Measurements from ENCODE around the gene PDP2.

PDP2 gene

GRCh38 chr16:66858740-66859396 lies 21.4 kb upstream of the PDP2 start:
- Histone ChIP-seq H3K4ac (ENCODE audit: low read depth, low read length) (no peak overlapping the region), H3K36me3 (ENCODE audit: control insufficient read depth in 1 of 2, insufficient read depth in 2 of 2, low read length in 2 of 2) (no peaks in the 10 kb centered on the region), H4K12ac (ENCODE audit: low read depth, low read length) (no peak overlapping the region), H3K4me3 (ENCODE audit: low read depth, low read length) (no peak overlapping the region), H4K91ac (ENCODE audit: low read depth, low read length) (no peak overlapping the region), H4K8ac (ENCODE audit: low read depth, low read length) (no peak overlapping the region), H3K23ac (ENCODE audit: low read length) (no peak overlapping the region), H3K27ac (ENCODE audit: low read depth, low read length) (no peak overlapping the region), H2AFZ (ENCODE audit: insufficient read depth, low read length, poor library complexity) (no peak overlapping the region), H3K79me2 (ENCODE audit: control insufficient read depth, insufficient read depth, low read length, poor library complexity) (no peaks in the 10 kb centered on the region), H2BK120ac (ENCODE audit: insufficient read depth, low read length, poor library complexity) (no peak overlapping the region), H3K27me3 (ENCODE audit: insufficient read depth, low read length) (no peaks in the 10 kb centered on the region), H2BK5ac (ENCODE audit: low read depth, low read length, poor library complexity) (no peak overlapping the region), H3K18ac (ENCODE audit: low read length) (no peak overlapping the region), H3K4me2 (ENCODE audit: low read length) (no peak overlapping the region), H2AK5ac (ENCODE audit: low read length) (no peak overlapping the region), H3K14ac (ENCODE audit: low read length) (no peak overlapping the region), H3K9ac (ENCODE audit: low read length) (no peak overlapping the region), H3K79me1 (ENCODE audit: low read length) (no peaks in the 10 kb centered on the region), H2BK12ac (ENCODE audit: low read length) (no peak overlapping the region), H3K9me3 (ENCODE audit: insufficient read depth, low read depth, low read length) (no peaks in the 10 kb centered on the region), H3K4me1 (ENCODE audit: control insufficient read depth in 1 of 2, insufficient read depth in 2 of 2, low read length in 2 of 2) (peaks cover 4 to 6% of the 10 kb centered on the region in 2 experiments)
- no CpG with 5 or more reads among the region's 4 CpGs for WGBS (ENCODE audit: extremely low coverage, insufficient coverage, insufficient read length)
- DNase-seq = peak in 1 of 2 donors; percentile 35

GRCh38 chr16:66859397-66860068 lies 20.8 kb upstream of the PDP2 start:
- no peak overlapping the region for H3K27ac ChIP-seq (ENCODE audit: low read depth, low read length)
- WGBS (ENCODE audit: extremely low coverage, insufficient coverage, insufficient read length) = no CpG with 5 or more reads among the region's 3 CpGs
- H2AFZ ChIP-seq (ENCODE audit: insufficient read depth, low read length, poor library complexity) = no peak overlapping the region
- no peak overlapping the region for H2BK12ac ChIP-seq (ENCODE audit: low read length)
- no peak overlapping the region for H3K18ac ChIP-seq (ENCODE audit: low read length)
- H2BK120ac ChIP-seq (ENCODE audit: insufficient read depth, low read length, poor library complexity) = no peak overlapping the region
- no peak overlapping the region for H3K4ac ChIP-seq (ENCODE audit: low read depth, low read length)
- H2AK5ac ChIP-seq (ENCODE audit: low read length) = no peak overlapping the region
- no peak for DNase-seq
- H3K79me1 ChIP-seq (ENCODE audit: low read length) = no peaks in the 10 kb centered on the region
- no peak overlapping the region for H4K91ac ChIP-seq (ENCODE audit: low read depth, low read length)
- no peak overlapping the region for H2BK5ac ChIP-seq (ENCODE audit: low read depth, low read length, poor library complexity)
- H3K4me3 ChIP-seq (ENCODE audit: low read depth, low read length) = no peak overlapping the region
- H3K9me3 ChIP-seq (ENCODE audit: insufficient read depth, low read depth, low read length) = no peaks in the 10 kb centered on the region
- no peak overlapping the region for H4K8ac ChIP-seq (ENCODE audit: low read depth, low read length)
- no peaks in the 10 kb centered on the region for H3K36me3 ChIP-seq (ENCODE audit: control insufficient read depth in 1 of 2, insufficient read depth in 2 of 2, low read length in 2 of 2)
- peaks cover 4 to 6% of the 10 kb centered on the region in 2 experiments for H3K4me1 ChIP-seq (ENCODE audit: control insufficient read depth in 1 of 2, insufficient read depth in 2 of 2, low read length in 2 of 2)
- no peaks in the 10 kb centered on the region for H3K79me2 ChIP-seq (ENCODE audit: control insufficient read depth, insufficient read depth, low read length, poor library complexity)
- H3K27me3 ChIP-seq (ENCODE audit: insufficient read depth, low read length) = no peaks in the 10 kb centered on the region
- H3K9ac ChIP-seq (ENCODE audit: low read length) = no peak overlapping the region
- H3K23ac ChIP-seq (ENCODE audit: low read length) = no peak overlapping the region
- H3K14ac ChIP-seq (ENCODE audit: low read length) = no peak overlapping the region
- no peak overlapping the region for H4K12ac ChIP-seq (ENCODE audit: low read depth, low read length)
- H3K4me2 ChIP-seq (ENCODE audit: low read length) = no peak overlapping the region

- H3K36me3 ChIP-seq (ENCODE audit: control insufficient read depth in 1 of 2, insufficient read depth in 2 of 2, low read length in 2 of 2) = no peaks in the 10 kb centered on the region
- H3K4me3 ChIP-seq (ENCODE audit: low read depth, low read length) = no peak overlapping the region
- H2BK12ac ChIP-seq (ENCODE audit: low read length) = no peak overlapping the region
- H3K9me3 ChIP-seq (ENCODE audit: insufficient read depth, low read depth, low read length) = no peaks in the 10 kb centered on the region
- H2AFZ ChIP-seq (ENCODE audit: insufficient read depth, low read length, poor library complexity) = no peak overlapping the region
- H3K4me1 ChIP-seq (ENCODE audit: control insufficient read depth in 1 of 2, insufficient read depth in 2 of 2, low read length in 2 of 2) = peaks cover 3 to 4% of the 10 kb centered on the region in 2 experiments
- no peak overlapping the region for H3K4me2 ChIP-seq (ENCODE audit: low read length)
- no peak overlapping the region for H3K14ac ChIP-seq (ENCODE audit: low read length)
- no peaks in the 10 kb centered on the region for H3K27me3 ChIP-seq (ENCODE audit: insufficient read depth, low read length)
- no peak overlapping the region for H4K8ac ChIP-seq (ENCODE audit: low read depth, low read length)
- H3K4ac ChIP-seq (ENCODE audit: low read depth, low read length) = no peak overlapping the region
- H3K23ac ChIP-seq (ENCODE audit: low read length) = no peak overlapping the region
- no peaks in the 10 kb centered on the region for H3K79me2 ChIP-seq (ENCODE audit: control insufficient read depth, insufficient read depth, low read length, poor library complexity)
- no peak overlapping the region for H3K18ac ChIP-seq (ENCODE audit: low read length)
- no peak overlapping the region for H3K27ac ChIP-seq (ENCODE audit: low read depth, low read length)
- no peak overlapping the region for H2BK120ac ChIP-seq (ENCODE audit: insufficient read depth, low read length, poor library complexity)
- H3K9ac ChIP-seq (ENCODE audit: low read length) = no peak overlapping the region
- no peak overlapping the region for H2AK5ac ChIP-seq (ENCODE audit: low read length)
- WGBS (ENCODE audit: extremely low coverage, insufficient coverage, insufficient read length) = no CpG with 5 or more reads among the region's 8 CpGs
- no peaks in the 10 kb centered on the region for H3K79me1 ChIP-seq (ENCODE audit: low read length)
- DNase-seq = no peak
- H4K12ac ChIP-seq (ENCODE audit: low read depth, low read length) = no peak overlapping the region
- H2BK5ac ChIP-seq (ENCODE audit: low read depth, low read length, poor library complexity) = no peak overlapping the region
- no peak overlapping the region for H4K91ac ChIP-seq (ENCODE audit: low read depth, low read length)
These were observed 18.2 kb upstream of the PDP2 start for GRCh38 chr16:66862023-66862520.

GRCh38 chr16:66863707-66864106 lies 16.6 kb upstream of the PDP2 start:
- H3K79me2 ChIP-seq (ENCODE audit: control insufficient read depth, insufficient read depth, low read length, poor library complexity) = no peaks in the 10 kb centered on the region
- no peak overlapping the region for H3K4me3 ChIP-seq (ENCODE audit: low read depth, low read length)
- H3K36me3 ChIP-seq (ENCODE audit: control insufficient read depth in 1 of 2, insufficient read depth in 2 of 2, low read length in 2 of 2) = no peaks in the 10 kb centered on the region
- no peak overlapping the region for H2AFZ ChIP-seq (ENCODE audit: insufficient read depth, low read length, poor library complexity)
- H4K8ac ChIP-seq (ENCODE audit: low read depth, low read length) = no peak overlapping the region
- H2AK5ac ChIP-seq (ENCODE audit: low read length) = no peak overlapping the region
- no peaks in the 10 kb centered on the region for H3K4me1 ChIP-seq (ENCODE audit: control insufficient read depth in 1 of 2, insufficient read depth in 2 of 2, low read length in 2 of 2)
- H2BK12ac ChIP-seq (ENCODE audit: low read length) = no peak overlapping the region
- no peak overlapping the region for H3K23ac ChIP-seq (ENCODE audit: low read length)
- H2BK120ac ChIP-seq (ENCODE audit: insufficient read depth, low read length, poor library complexity) = no peak overlapping the region
- no peak overlapping the region for H3K4me2 ChIP-seq (ENCODE audit: low read length)
- H3K18ac ChIP-seq (ENCODE audit: low read length) = no peak overlapping the region
- H4K91ac ChIP-seq (ENCODE audit: low read depth, low read length) = no peak overlapping the region
- H3K4ac ChIP-seq (ENCODE audit: low read depth, low read length) = no peak overlapping the region
- H3K27me3 ChIP-seq (ENCODE audit: insufficient read depth, low read length) = no peaks in the 10 kb centered on the region
- H3K9me3 ChIP-seq (ENCODE audit: insufficient read depth, low read depth, low read length) = no peaks in the 10 kb centered on the region
- DNase-seq = no peak
- H3K14ac ChIP-seq (ENCODE audit: low read length) = no peak overlapping the region
- H3K27ac ChIP-seq (ENCODE audit: low read depth, low read length) = no peak overlapping the region
- no peak overlapping the region for H4K12ac ChIP-seq (ENCODE audit: low read depth, low read length)
- no peak overlapping the region for H3K9ac ChIP-seq (ENCODE audit: low read length)
- H2BK5ac ChIP-seq (ENCODE audit: low read depth, low read length, poor library complexity) = no peak overlapping the region
- no peaks in the 10 kb centered on the region for H3K79me1 ChIP-seq (ENCODE audit: low read length)
